K562 (cell line): ENCODE results near the gene TMEM161B. TPM values are rescaled to one million over a fixed set of nuclear protein-coding genes. Genes with fewer than 3 reads are reported as not detected.
"Not testable (repeated sequence)": the region's sequence is repeated elsewhere in the genome, so short reads cannot be mapped to it uniquely, and the experiment has no call there.

Experiments
- ATAC-seq: fragments of 200-7000 bp; cut with Tn5 transposase; 3 replicates; pipeline ENCODE4 v1.9.1; 2020; ENCODE audit warnings: moderate library complexity
- BruUV-seq: library from RNA; stranded (reverse); fragments of 400-500 nt; replicated peaks from 2 replicates; lab custom pipeline; 2021; lab: Mats Ljungman, UMichigan
- CTCF ChIA-PET: fragments of 300-600 bp; formaldehyde crosslinking; extraction: SDS; loops from one replicate; lab custom pipeline; 2021; ENCODE audit warnings: low intra/inter-chr PET ratio; lab: Yijun Ruan, JAX
- POLR2A ChIA-PET: fragments of 300-600, 350-650 bp; sonication (Branson Sonifier 250); formaldehyde crosslinking; extraction: SDS; loops from one replicate; lab custom pipeline; 2021; ENCODE audit warnings: antibody characterized with exemption, inconsistent platforms; lab: Yijun Ruan, JAX
- DNase-seq, 4 experiments: peaks; one replicate each; pipeline versions ENCODE4 v3.0.0 to v3.0.0-alpha.2; 2011 to 2018; ENCODE audit warnings: low spot score in 3 of 4, mixed read lengths in 3 of 4; ENCODE audit errors: extremely low read depth in 1 of 4
- FAIRE-seq: peaks from 2 replicates; lab custom pipeline; 2011; peaks lifted over from hg19 to GRCh38; lab: Jason Lieb, UNC
- H2AFZ ChIP-seq: 2 replicates; pipeline ENCODE4 v1.6.0; 2011; ENCODE audit warnings: low read depth, low read length, control low read depth, inconsistent platforms
- H3K27ac ChIP-seq: fragments of 200-600 bp; 3 replicates; pipeline ENCODE4 v1.8.0; 2011; ENCODE audit warnings: low read depth, mild to moderate bottlenecking, control low read depth, inconsistent platforms, low read length, moderate library complexity, mixed read lengths; ENCODE audit errors: extremely low read depth
- H3K27me3 ChIP-seq, 2 experiments: fragments of 300-600 bp in 1 of 2; 2 replicates in 1 of 2; 3 replicates in 1 of 2; pipeline versions ENCODE4 v1.6.0 to v1.8.0; 2011; ENCODE audit warnings: inconsistent platforms in 2 of 2, low read length in 2 of 2, mild to moderate bottlenecking in 1 of 2, mixed read lengths in 1 of 2, moderate library complexity in 1 of 2; ENCODE audit not compliant: control insufficient read depth in 2 of 2, insufficient read depth in 2 of 2
- H3K36me3 ChIP-seq: fragments of 300-600 bp; 3 replicates; pipeline ENCODE4 v1.8.0; 2011; ENCODE audit warnings: mild to moderate bottlenecking, low read length, inconsistent platforms; ENCODE audit not compliant: control insufficient read depth, insufficient read depth
- H3K4me1 ChIP-seq, 2 experiments: fragments of 200-600 bp in 1 of 2; replicated peaks in 1 of 2; 2 replicates in 1 of 2; 3 replicates in 1 of 2; pipeline versions ENCODE4 v1.5.1 to v1.8.0; 2011; ENCODE audit warnings: inconsistent platforms in 2 of 2, low read length in 2 of 2, mild to moderate bottlenecking in 1 of 2, mixed read lengths in 1 of 2, moderate library complexity in 1 of 2; ENCODE audit not compliant: control insufficient read depth in 2 of 2, insufficient read depth in 2 of 2
- H3K4me2 ChIP-seq: 2 replicates; pipeline ENCODE4 v1.6.1; 2011; ENCODE audit warnings: low read length, control low read depth, inconsistent platforms, mixed read lengths; ENCODE audit not compliant: insufficient read depth
- H3K4me3 ChIP-seq: fragments of 200-600 bp; sonication (generic), shearing (Covaris generic); 2 replicates; pipeline ENCODE4 v1.5.1; 2016; ENCODE audit warnings: control low read depth, inconsistent platforms
- H3K79me2 ChIP-seq: fragments of 200-600 bp; 3 replicates; pipeline ENCODE4 v1.8.0; 2011; ENCODE audit warnings: low read length, inconsistent platforms; ENCODE audit not compliant: control insufficient read depth, insufficient read depth
- H3K9ac ChIP-seq, 2 experiments: 2 replicates each; pipeline versions ENCODE4 v1.6.0 to v1.6.1; 2011; ENCODE audit warnings: low read depth in 2 of 2, low read length in 2 of 2, control low read depth in 1 of 2, inconsistent platforms in 1 of 2, mild to moderate bottlenecking in 1 of 2, mixed read lengths in 1 of 2; ENCODE audit not compliant: insufficient read depth in 1 of 2
- H3K9me1 ChIP-seq: one replicate; pipeline ENCODE4 v1.6.0; 2011; ENCODE audit warnings: inconsistent platforms, mild to moderate bottlenecking, low read length, moderate library complexity; ENCODE audit not compliant: control insufficient read depth, insufficient read depth
- H3K9me3 ChIP-seq: replicated peaks from 2 replicates; pipeline ENCODE4 v1.5.1; 2011; ENCODE audit warnings: low read depth, low read length, inconsistent platforms; ENCODE audit not compliant: control insufficient read depth, insufficient read depth
- H4K20me1 ChIP-seq: replicated peaks from 2 replicates; pipeline ENCODE4 v1.6.1; 2011; ENCODE audit warnings: low read length, inconsistent platforms, mixed read lengths; ENCODE audit not compliant: control insufficient read depth, insufficient read depth
- ARID1B ChIP-seq: fragments of 450-650 bp; IDR thresholded peaks from 2 replicates; pipeline ENCODE4 v1.6.1; 2016; ENCODE audit warnings: antibody characterized with exemption, mild to moderate bottlenecking, inconsistent platforms
- CBFA2T3 ChIP-seq: fragments of 450-650 bp; IDR thresholded peaks from 2 replicates; pipeline ENCODE4 v1.6.1; 2017
- KDM1A ChIP-seq, 2 experiments: fragments of 450-650 bp; IDR thresholded peaks; 2 replicates each; pipeline ENCODE4 v1.6.1; 2016; ENCODE audit warnings: mild to moderate bottlenecking in 2 of 2
- MEF2D ChIP-seq: conservative IDR thresholded peaks from 2 replicates; pipeline ENCODE4 v1.6.1; 2016; ENCODE audit warnings: low read depth, missing genetic modification characterization, missing compliant biosample characterization
- MEIS2 ChIP-seq: fragments of 450-650 bp; IDR thresholded peaks from 2 replicates; pipeline ENCODE4 v1.6.1; 2014; ENCODE audit warnings: mild to moderate bottlenecking; ENCODE audit not compliant: partially characterized antibody
- SMARCA4 ChIP-seq: fragments of 450-650 bp; IDR thresholded peaks from 2 replicates; pipeline ENCODE4 v1.6.1; 2016
- SOX6 ChIP-seq: fragments of 450-650 bp; IDR thresholded peaks from 2 replicates; pipeline ENCODE4 v1.6.1; 2014; ENCODE audit warnings: mild to moderate bottlenecking
- TAL1 ChIP-seq: fragments of 450-650 bp; IDR thresholded peaks from 2 replicates; pipeline ENCODE4 v1.6.1; 2016; ENCODE audit warnings: mild to moderate bottlenecking
- TEAD4 ChIP-seq, 2 experiments: sonication (generic) in 1 of 2; formaldehyde crosslinking in 1 of 2; IDR thresholded peaks; 2 replicates each; pipeline versions ENCODE4 v1.6.1 to v1.8.0; 2012 to 2022; ENCODE audit warnings: borderline replicate concordance in 1 of 2, inconsistent platforms in 1 of 2, low read length in 1 of 2, mild to moderate bottlenecking in 1 of 2, missing genetic modification reagents in 1 of 2
- ZNF140 ChIP-seq: fragments of 250-450 bp; sonication (Bioruptor Pico); IDR thresholded peaks from 2 replicates; pipeline ENCODE4 v1.8.0; 2021; ENCODE audit warnings: moderate library complexity, mild to moderate bottlenecking, inconsistent platforms
- WGBS: fragments of 100-300 bp; shearing (Covaris generic); methylation state at CpG from one replicate; pipeline ENCODE4 v1.1.6; 2016; ENCODE audit warnings: low coverage, mixed read lengths; ENCODE audit not compliant: insufficient coverage; ENCODE audit errors: missing lambda C conversion rate; 5-methylcytosine and 5-hydroxymethylcytosine counted together
- in situ Hi-C: fragments of 300-500 bp; cut with MboI; formaldehyde crosslinking; loops from 4 replicates; pipeline ENCODE4 v1.15.0; 2018; ENCODE audit warnings: inconsistent platforms, mixed read lengths
- intact Hi-C: fragments of 100-400 bp; cut with micrococcal nuclease; formaldehyde crosslinking; loops from 2 replicates; pipeline ENCODE4 v1.14.2; 2022
- polyA plus RNA-seq, 8 experiments: library from polyadenylated mRNA; depleted of rRNA in 4 of 8; stranded (reverse) in 5 of 8; unstranded in 3 of 8; fragments of >200 nt; fragmentation: Nextera tagmentation in 2 of 8; fragmentation: Illumina TruSeq in 1 of 8; extraction: Ambion mirVana in 2 of 8; extraction: Trizol in 1 of 8; gene quantifications; 2 replicates each; pipeline versions ENCODE4 v1.2.1 to v1.2.3, GENCODE V29; 2011 to 2014; ENCODE audit warnings: inconsistent platforms in 1 of 8, missing spikeins in 1 of 8
- total RNA-seq, 7 experiments: library from RNA; depleted of rRNA in 6 of 7; stranded (reverse); fragments of >200 nt in 6 of 7; fragmentation: Illumina TruSeq in 2 of 7; extraction: Trizol in 2 of 7; gene quantifications; 2 replicates each; pipeline versions ENCODE4 v1.2.1 to v1.2.3, GENCODE V29; 2011 to 2021; ENCODE audit warnings: low replicate concordance in 1 of 7
- TF ChIP-seq, protein P1 (sequence below), 2 experiments: IDR thresholded peaks in 1 of 2; conservative IDR thresholded peaks in 1 of 2; 2 replicates each; pipeline ENCODE4 v1.6.1; 2016; ENCODE audit warnings: low read depth in 2 of 2, mild to moderate bottlenecking in 1 of 2, missing compliant biosample characterization in 1 of 2, missing genetic modification characterization in 1 of 2, moderate library complexity in 1 of 2

The TMEM161B gene
- total and polyA plus RNA-seq, 9 of the 15 experiments (the other 6 are each of a cell fraction or from before 2014, with no cell fraction given), result 18.9 to 57.1 (median 40.6) TPM

DNA sequence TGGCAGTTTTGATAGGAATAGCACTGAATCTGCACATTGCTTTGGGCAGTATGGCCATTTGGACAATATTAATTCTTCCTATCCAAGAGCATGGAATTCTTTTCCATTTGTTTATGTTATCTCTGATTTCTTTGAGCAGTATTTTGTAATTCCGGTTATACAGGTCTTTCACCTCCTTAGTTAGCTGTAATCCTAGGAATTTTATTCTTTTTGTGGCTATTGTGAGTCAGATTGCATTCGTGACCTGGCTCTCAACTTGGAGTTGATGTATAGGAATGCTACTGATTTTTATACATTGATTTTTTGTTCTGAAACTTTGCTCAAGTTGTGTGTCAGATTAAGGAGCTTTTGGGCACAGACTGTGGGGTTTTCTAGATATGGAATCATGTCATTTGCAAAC, 24.0 kb downstream of the TMEM161B start (continued):
- TF ChIP-seq SMARCA4 (no peak), ZNF140 (no peak)

DNA sequence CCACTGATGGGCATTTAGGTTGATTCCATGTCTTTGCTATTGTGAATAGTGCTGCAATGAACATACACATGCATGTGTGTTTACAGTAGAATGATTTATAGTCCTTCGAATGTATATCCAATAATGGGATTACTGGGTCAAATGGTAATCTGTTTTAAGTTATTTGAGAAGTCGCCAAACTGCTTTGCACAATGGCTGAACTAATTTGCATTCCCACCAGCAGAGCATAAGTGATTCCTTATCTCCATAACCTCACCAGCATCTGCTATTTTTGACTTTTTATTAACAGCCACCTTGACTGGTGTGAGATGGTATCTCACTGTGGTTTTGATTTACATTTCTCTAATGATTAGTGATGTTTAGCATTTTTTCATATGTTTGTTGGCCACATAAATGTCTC, 25.2 kb downstream of the TMEM161B start:
- H3K4me1 ChIP-seq; H3K9me3 ChIP-seq; H3K9me1 ChIP-seq; BruUV-seq; ATAC-seq; H3K27ac ChIP-seq; H3K4me3 ChIP-seq; H3K27me3 ChIP-seq; in situ Hi-C loops; DNase-seq; POLR2A ChIA-PET; H3K4me2 ChIP-seq; H2AFZ ChIP-seq; FAIRE-seq; intact Hi-C loops; CTCF ChIA-PET; H3K9ac ChIP-seq; TF ChIP-seq TEAD4 (CRISPR knock-in tag; IDR thresholded peaks at IDR 0.05; ENCODE audit: borderline replicate concordance): not testable (repeated sequence)
- WGBS, result 36% methylated on average over 2 of the region's 2 CpGs
- Histone ChIP-seq H3K79me2 (peaks cover 96% of the 10 kb centered on the region), H3K36me3 (peaks cover 20% of the 10 kb centered on the region), H4K20me1 (peaks cover 14% of the 10 kb centered on the region)
- TF ChIP-seq SOX6 (peak; percentile 43; the same call in 1 of the 2 replicates), ARID1B (peak; percentile 29; the same call in 1 of the 2 replicates), CBFA2T3 (peak; percentile 59), TAL1 (peak; percentile 43), MEIS2 (peak; percentile 57), MEF2D (tag) (0 out of 2 replicates have a peak, but pooled peaks have one; percentile 51), KDM1A (IDR thresholded peaks at IDR 0.05) (peak in 1 of 2 experiments; percentile 22; a peak in 1 of 4 replicates), TEAD4 (IDR thresholded peaks at IDR 0.05; ENCODE audit: low read length) (peak; percentile 68)
- TF ChIP-seq, protein P1, sequence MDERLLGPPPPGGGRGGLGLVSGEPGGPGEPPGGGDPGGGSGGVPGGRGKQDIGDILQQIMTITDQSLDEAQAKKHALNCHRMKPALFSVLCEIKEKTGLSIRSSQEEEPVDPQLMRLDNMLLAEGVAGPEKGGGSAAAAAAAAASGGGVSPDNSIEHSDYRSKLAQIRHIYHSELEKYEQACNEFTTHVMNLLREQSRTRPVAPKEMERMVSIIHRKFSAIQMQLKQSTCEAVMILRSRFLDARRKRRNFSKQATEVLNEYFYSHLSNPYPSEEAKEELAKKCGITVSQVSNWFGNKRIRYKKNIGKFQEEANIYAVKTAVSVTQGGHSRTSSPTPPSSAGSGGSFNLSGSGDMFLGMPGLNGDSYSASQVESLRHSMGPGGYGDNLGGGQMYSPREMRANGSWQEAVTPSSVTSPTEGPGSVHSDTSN (CRISPR knock-in tag; IDR thresholded peaks at IDR 0.05; ENCODE audit: low read depth), result not testable (repeated sequence)
- TF ChIP-seq, protein P1 (tag; conservative IDR thresholded peaks at IDR 0.05; ENCODE audit: low read depth), result peak; percentile 66
